HL-60/S4 treated with phorbol 12-myristate 13-acetate at 8.2 ng/mL for 4 days and 3 days (cell line): Measurements from ENCODE around the gene ELL.

Experiments used
- in situ Hi-C: fragments of 300-500 bp; cut with MboI; formaldehyde crosslinking; loops from 2 replicates; pipeline ENCODE4 v1.15.0; 2022; ENCODE audit warnings: low sequenced_read_pairs

Gene ELL

GRCh38 chr19:18490728-18491127, 31.1 kb downstream of the ELL start:
- in situ Hi-C loops = no loop called here

DNA sequence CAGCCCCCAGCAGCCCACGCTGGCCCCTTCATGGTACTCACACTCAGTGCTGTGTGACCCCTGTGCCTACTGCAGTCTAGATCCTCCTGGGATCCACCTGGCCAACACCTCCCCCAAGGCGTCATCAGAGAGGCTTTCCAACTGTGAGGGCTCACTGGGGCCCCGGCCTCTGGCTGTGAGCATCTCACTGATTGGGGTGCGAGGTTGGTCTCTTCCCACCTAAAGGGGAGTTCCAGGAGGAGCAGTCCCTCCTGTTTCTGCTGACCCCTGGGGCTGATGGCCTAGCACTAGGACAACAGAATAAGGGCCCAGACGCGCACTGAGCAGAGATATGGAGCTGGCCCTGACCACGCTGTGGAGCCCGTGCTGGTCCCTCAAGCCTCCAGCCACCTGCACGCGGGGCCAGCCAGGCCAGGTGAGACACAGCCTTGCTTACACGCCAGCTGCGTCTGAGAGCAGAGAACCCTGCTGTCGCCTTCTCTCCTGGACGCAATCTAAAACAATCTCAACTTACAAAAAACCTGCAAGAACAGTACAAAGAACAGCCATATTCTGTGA, 32.2 kb downstream of the ELL start:
- in situ Hi-C loops = no loop called here

DNA sequence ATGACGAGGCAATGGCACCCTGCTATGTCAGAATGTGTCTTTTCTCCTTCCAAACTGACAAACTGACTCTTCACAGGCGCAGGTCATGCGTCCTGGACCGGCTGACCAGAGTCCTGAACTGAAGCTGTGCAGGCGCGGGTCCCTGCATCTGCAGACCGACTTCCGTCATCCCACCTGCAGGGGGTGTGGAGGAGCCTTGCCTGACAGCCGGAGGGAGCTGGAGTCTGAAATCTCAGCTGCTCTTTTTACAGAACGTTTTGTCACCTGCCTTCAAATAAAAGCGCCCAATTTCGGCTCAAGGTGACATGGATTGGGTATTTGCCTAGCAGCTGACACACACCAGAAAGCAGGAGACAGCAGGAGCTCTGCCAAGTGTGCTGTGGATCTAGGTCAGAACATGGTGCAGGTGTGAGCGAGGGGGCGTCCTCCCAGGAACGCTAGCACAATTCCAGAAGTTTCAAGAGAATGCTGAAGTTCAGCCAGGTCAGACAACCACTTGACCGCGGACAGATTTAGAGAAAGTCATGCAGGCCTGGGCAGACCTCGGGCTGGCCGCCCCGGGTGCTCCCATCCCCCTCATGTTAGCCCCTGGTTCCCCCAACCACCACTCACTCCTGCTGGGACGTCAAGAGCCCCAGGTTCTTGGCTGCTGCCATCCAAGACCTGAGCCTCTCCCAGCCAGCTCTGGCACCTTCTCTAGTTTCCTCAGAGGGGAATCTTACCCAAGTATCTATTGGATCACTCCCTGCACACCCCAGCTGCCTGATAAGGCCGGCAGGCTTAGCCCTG, 32.8 kb downstream of the ELL start:
- in situ Hi-C loops = no loop called here

DNA sequence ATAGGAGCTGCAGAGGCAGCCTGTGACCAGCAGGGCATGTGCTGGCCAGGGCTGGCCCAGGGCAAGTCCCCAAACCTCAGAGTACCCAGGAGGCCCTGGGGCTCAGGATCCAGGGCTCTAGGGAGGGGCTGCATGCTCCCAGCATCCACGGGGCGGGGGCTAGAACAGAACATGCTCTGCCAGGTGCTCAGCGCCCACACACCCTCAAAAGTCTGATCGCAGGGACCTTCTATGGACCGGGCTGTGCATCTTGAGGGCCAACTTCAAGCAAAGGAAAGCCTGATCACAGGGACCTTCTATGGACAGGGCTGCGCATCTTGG, 33.5 kb downstream of the ELL start:
- in situ Hi-C loops = no loop called here

DNA sequence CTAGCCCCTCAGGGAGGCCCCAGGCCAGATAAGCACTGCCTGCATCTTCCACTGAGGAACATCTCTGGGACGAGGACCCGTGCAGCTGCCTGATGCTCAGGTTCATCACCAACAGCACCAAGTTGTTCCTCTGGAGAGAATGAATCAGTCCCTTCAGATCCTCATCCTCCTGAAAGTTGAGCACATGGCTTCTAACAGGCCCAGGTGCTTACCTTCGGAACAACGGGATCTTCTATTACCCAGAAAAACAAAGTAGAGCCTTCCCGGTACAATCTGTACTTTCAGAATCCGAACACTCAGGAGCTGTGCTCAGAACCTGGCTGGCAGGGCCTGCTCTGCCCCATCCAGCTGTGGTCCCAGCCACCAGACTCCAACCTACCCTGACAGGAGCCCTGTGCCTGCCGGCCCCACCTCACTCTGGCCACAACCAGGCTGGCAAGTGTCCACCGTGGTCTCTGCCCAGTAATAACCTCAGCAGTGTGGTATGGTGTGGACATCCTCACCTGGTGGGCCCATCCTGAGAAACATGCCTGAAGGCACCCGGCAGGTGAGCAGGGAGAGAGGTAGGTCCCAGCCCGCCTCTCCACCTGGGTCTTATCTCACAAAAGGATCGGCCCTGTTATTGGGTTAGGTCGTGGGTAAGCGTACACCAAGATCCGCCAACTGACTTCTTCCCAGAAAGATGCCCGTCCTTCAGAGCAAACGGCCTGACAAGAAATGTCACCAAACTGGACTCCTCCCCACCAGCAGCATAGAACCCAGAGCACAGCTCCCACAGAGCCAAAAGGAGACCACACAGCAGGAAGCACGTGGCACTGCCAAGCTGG, 34.1 kb downstream of the ELL start:
- in situ Hi-C loops = no loop called here

GRCh38 chr19:18486746-18487145, 35.1 kb downstream of the ELL start:
- in situ Hi-C loops = no loop called here

DNA sequence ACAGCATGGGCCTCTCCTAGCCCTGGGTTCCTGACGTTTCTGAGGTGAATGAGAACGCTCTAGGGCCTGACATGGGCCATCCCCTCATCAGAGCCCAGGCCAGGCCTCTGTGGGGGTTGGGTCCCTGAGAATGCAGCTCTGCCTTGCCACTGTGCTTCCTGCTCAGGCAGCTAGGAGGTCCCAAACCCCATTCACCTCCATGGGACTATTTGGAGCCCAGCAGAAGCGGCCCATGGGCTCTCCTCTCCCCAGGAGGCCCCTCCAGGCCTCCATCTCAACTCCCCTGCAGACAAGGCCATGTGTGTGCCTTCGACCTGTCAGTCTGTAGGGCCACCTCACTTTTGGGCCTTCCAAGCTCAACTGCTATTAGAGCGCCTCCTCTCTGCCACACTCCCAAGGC, 36.9 kb downstream of the ELL start:
- in situ Hi-C loops = no loop called here

DNA sequence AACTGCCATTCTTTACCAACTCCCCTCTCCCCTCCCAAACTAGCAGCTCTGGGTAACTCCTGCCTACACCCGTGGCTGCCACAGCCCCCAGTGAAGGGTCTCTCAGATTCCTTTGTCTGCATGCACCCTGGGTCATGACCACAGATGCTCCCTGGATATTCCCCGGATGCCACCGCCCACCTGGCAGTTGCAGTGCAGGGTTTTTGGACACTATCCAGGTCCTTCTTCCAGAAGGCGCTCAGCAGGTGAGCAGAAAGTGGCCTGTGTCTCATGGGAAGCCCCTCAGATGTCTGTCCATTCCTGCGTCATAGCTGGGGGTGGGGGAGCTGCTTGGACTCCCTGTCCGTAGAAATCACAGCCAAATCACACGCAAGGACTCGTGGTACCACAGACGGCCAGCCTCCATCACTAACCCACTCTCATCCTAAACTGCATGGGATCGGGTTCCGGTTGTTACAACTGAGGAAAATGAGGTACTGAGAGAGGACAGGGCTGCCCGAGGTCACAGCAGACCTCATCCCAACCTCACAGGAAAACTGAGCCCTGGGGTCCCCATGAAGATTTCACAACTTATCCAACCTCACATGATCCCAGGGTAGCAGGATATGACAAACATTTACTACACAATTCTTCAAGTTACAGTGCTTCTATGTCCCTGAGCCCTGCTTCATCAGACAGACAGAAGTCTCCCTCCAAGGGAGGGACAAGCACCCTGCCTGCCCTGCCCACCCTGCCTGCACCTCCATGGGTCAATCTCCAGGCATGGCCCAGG, 38.6 kb downstream of the ELL start:
- in situ Hi-C loops = no loop called here

DNA sequence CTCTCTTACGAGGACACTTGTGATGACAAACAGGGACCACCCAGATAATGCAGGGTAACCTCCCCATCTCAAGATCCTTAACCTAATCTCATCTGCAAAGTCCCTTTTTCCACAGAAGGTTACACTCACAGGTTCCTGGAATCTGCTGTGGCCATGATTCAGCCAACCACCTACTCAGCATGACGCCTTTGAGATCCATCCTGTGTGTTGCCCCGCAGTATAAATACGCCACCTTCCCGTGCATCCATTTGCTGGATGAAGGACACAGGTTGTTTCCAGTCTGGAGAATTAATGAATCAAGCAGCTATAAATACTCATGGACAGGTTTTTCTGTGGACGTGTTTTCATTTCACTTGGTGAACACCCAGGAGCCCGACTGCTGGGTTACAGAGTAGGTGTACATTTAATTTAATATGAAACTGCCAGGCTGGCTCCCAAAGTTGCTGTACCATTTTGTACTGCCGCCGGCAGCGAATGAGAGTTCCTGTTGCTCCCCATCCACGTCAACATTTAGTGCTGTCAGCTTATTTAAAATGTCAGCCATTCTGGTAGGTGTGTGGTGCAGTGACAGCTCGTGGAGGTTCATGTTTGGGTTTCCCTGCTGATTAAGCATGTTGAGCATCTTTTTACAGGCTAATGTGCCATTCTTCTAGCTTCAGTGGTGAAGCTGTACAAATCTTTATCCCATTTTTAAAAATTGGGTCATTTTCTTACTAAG, 40.2 kb downstream of the ELL start:
- in situ Hi-C loops = no loop called here

GRCh38 chr19:18480006-18480691, 41.7 kb downstream of the ELL start:
- in situ Hi-C loops = no loop called here

GRCh38 chr19:18478545-18479311, 43.1 kb downstream of the ELL start:
- in situ Hi-C loops = no loop called here

GRCh38 chr19:18477974-18478373, 43.9 kb downstream of the ELL start:
- in situ Hi-C loops = no loop called here

- in situ Hi-C loops = no loop called here
Observed at GRCh38 chr19:18477042-18477779, 44.7 kb downstream of the ELL start.

- in situ Hi-C loops = no loop called here
Observed at GRCh38 chr19:18476507-18477041, 45.3 kb downstream of the ELL start.

DNA sequence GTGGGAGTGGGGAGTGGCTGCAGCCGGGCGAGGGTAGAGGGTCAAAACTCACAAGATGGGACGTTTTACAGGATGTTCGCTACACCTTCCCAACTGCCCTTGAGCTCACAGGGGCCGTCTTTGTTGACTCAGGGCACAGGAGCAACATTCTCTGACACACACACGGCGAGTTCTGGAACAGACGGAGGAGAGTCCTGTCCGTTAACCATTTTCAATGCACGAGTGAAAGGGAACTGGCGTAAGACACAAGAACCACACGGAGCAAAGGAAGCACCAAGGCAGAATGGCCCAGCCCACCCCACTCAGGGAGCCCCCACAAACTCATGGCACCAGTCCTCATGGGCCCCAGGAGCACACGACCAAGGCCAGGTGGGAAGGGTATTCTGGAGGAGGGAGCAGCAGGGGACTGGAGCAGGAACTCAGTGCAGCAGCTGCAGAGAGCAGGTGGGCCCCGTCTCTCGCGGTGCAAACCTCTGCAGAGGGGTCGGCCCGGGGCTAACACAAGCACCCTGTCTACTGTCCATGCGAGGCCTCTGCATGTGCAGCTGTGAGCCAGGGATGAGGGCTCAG, 46.0 kb downstream of the ELL start:
- in situ Hi-C loops = no loop called here

DNA sequence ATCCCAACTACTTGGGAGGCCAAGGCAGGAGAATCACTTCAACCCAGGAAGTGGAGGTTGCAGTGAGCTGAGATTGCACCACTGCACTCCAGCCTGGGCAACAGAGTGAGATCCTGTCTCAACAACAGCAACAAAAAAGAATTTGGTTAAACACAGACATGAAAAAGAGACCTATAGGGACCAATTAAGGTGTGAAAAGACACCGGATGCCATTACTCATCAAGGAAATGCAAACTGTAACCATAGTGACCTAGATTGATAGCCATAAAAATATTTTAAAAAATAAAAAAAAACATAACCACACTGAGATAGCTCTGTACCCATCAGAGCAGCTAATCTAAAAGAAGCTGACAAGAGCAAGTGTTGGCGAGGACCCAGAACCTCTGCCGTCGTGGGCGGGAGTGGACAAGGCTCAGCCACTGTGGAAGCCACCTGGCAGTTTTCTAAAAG, 46.8 kb downstream of the ELL start:
- in situ Hi-C loops = no loop called here

DNA sequence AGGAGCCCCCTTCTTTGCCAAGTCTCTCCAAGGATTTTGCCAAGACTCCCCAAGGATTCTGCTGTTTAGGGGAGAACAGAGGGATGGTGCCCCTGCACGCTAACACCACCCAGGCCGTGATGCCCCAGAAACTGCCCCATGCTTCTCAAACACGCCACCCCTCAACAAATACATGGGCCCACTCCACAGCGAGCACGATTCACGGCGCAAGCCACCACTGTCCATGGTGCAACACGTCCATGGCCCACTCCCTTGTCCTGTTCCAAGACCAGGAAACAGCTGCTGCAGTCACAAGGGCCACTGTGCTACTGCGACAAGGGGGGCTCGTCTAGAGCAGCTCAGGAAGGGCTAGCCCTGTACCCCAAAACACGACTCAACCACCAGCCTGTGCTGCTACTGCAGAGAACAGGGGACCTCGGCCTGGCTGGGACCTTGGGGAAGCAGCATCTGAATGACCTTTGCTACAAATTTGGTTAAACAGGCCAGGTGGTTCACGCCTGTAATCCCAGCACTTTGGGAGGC, 47.4 kb downstream of the ELL start:
- in situ Hi-C loops = loop anchor here (25.0 kb wide), 1 partner anchor 363 kb away; the partner anchor contains the start of gene UPF1

DNA sequence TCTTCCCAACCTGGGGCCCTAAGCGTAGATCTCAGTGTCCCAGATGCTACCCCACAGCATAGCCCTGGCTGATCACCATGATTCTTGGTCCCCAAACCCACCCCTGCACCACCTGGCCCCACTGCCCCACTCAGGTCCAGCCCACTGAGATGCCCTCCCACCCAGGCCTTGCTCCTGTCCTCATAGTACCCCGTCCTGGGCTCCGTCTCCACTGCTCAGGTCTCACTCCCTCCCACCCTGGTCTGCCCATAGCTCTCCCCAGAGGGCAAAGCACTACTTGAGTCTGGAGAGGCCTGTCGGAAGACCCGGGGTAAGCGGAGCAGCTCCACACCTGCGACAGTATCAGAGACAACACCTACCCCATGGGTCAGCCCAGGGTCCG, 48.2 kb downstream of the ELL start:
- in situ Hi-C loops = loop anchor here (25.0 kb wide), 1 partner anchor 364 kb away; the partner anchor contains the start of gene UPF1
